ENCODE measurements around the gene IL12B. TPM values are rescaled to one million over a fixed set of nuclear protein-coding genes. Genes with fewer than 3 reads are reported as not detected.
"Not testable (repeated sequence)": the region's sequence is repeated elsewhere in the genome, so short reads cannot be mapped to it uniquely, and the experiment has no call there.

Gene IL12B
- total and polyA plus RNA-seq, 12 donors: not detected

DNA sequence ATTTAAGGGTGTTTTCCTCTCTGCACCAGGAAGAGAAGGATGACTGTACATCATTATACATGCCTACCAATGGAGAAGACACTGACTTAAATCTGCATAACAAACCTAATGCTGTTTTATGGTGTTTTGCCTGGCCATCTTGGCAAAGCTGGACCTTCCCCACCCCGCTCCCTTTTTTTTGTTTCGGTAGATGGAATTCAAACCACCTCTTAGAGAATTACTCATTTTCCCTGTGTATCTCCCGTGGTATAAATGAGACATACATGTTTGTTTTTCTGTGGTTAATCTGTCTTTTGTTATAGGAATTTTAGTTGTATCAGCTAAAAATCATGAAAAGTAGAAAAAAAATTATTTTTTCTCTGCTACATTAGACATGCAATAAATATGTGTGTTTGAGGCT, 28.8 kb downstream of the IL12B start:
- TF ChIP-seq, protein P1, sequence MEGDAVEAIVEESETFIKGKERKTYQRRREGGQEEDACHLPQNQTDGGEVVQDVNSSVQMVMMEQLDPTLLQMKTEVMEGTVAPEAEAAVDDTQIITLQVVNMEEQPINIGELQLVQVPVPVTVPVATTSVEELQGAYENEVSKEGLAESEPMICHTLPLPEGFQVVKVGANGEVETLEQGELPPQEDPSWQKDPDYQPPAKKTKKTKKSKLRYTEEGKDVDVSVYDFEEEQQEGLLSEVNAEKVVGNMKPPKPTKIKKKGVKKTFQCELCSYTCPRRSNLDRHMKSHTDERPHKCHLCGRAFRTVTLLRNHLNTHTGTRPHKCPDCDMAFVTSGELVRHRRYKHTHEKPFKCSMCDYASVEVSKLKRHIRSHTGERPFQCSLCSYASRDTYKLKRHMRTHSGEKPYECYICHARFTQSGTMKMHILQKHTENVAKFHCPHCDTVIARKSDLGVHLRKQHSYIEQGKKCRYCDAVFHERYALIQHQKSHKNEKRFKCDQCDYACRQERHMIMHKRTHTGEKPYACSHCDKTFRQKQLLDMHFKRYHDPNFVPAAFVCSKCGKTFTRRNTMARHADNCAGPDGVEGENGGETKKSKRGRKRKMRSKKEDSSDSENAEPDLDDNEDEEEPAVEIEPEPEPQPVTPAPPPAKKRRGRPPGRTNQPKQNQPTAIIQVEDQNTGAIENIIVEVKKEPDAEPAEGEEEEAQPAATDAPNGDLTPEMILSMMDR (IDR thresholded peaks at IDR 0.05): no peak
- TF ChIP-seq POLR2A (IDR thresholded peaks at IDR 0.05): no peak
- H3K36me3 ChIP-seq (replicated peaks in 1 of 2): no peaks in the 10 kb centered on the region
- H3K27ac ChIP-seq: no peak overlapping the region
- no peaks in the 10 kb centered on the region for H3K9me3 ChIP-seq (replicated peaks in 1 of 3)
- 85 to 97% (median 87%) methylated on average over 3 of the region's 3 CpGs for WGBS, 4 donors
- no peaks in the 10 kb centered on the region for H3K4me1 ChIP-seq (replicated peaks in 1 of 2)
- no peak for DNase-seq
- H3K4me3 ChIP-seq: no peak overlapping the region
- no peaks in the 10 kb centered on the region for H3K27me3 ChIP-seq
- intact Hi-C loops (cut with DNase I): no loop called here

DNA sequence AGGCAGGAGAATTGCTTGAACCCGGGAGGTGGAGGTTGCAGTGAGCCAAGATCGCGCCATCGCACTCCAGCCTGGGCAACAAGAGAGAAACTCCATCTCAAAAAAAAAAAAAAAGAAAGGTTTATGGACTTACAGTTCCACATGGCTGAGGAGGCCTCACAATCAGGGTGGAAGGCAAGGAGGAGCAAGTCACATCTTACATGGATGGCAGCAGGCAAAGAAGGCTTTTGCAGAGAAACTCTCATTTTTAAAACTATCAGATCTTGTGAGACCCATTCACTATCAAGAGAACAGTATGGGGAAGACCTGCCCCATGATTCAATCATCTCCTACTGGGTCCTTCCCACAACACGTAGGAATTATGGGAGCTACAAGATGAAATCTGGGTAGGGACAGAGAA, 33.0 kb downstream of the IL12B start:
- WGBS, 4 donors: 73 to 95% (median 92%) methylated on average over 5 of the region's 5 CpGs
- H3K4me1 ChIP-seq (replicated peaks in 1 of 2); H3K27me3 ChIP-seq; DNase-seq; H3K27ac ChIP-seq; H3K9me3 ChIP-seq (replicated peaks in 1 of 3); intact Hi-C loops (cut with DNase I); H3K4me3 ChIP-seq; H3K36me3 ChIP-seq (replicated peaks in 1 of 2): not testable (repeated sequence)

DNA sequence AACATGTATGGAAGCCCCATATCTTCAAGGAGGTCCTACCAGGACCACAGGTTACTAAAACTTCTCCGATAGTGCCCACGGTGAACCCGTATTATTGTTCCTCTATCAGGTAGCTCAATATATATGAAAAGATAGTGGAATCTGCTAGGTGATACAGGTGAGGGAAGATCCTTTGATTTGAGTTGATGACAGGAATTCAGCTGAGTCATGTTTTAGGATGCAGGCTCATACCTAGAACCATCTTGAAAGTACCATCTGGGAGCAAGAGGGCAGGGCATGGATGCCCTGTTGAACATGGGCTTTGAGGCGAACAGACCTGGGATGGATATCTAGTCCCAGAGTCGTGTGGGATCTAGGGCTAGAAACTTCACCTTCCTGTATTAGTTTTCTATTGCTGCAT, 35.4 kb downstream of the IL12B start:
- intact Hi-C loops (cut with DNase I): no loop called here
- no peak overlapping the region for H3K4me3 ChIP-seq
- H3K9me3 ChIP-seq (replicated peaks in 1 of 3): no peaks in the 10 kb centered on the region
- no peak for DNase-seq
- H3K36me3 ChIP-seq (replicated peaks in 1 of 2): no peaks in the 10 kb centered on the region
- no peak overlapping the region for H3K27ac ChIP-seq
- whole genome bisulfite sequencing, 4 donors: 82 to 96% (median 92%) methylated on average over 5 of the region's 5 CpGs
- H3K27me3 ChIP-seq: no peaks in the 10 kb centered on the region
- H3K4me1 ChIP-seq (replicated peaks in 1 of 2): no peaks in the 10 kb centered on the region
- no peak for TF ChIP-seq POLR2A (IDR thresholded peaks at IDR 0.05)
- TF ChIP-seq, protein P1 (IDR thresholded peaks at IDR 0.05): no peak

DNA sequence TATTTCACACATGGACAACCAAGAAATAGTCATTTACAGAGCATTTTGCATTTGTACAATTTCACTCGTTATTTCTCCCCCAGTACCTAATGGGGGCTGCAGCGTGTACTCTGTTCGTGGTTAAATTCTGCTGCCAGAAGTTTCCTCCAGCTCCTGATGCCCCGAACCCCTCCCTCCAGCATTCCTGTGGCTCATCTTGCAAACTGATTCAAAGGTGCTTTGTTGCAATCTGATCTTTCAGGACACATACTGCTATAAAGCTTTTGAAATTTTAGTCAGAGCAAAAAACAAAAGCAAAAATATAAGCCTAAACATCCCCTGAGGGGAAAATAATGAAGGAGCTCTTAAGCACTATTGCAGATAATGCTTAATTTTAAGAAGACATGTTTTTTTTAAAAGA, 39.5 kb downstream of the IL12B start:
- no peaks in the 10 kb centered on the region for H3K9me3 ChIP-seq (replicated peaks in 1 of 3)
- TF ChIP-seq POLR2A (IDR thresholded peaks at IDR 0.05): no peak
- TF ChIP-seq, protein P1 (IDR thresholded peaks at IDR 0.05): no peak
- intact Hi-C loops (cut with DNase I): no loop called here
- no peak overlapping the region for H3K27ac ChIP-seq
- no peaks in the 10 kb centered on the region for H3K4me1 ChIP-seq (replicated peaks in 1 of 2)
- no peaks in the 10 kb centered on the region for H3K36me3 ChIP-seq (replicated peaks in 1 of 2)
- H3K4me3 ChIP-seq: no peak overlapping the region
- DNase-seq: no peak
- WGBS, 4 donors: 72 to 80% (median 74%) methylated on average over 4 of the region's 4 CpGs
- H3K27me3 ChIP-seq: no peaks in the 10 kb centered on the region

DNA sequence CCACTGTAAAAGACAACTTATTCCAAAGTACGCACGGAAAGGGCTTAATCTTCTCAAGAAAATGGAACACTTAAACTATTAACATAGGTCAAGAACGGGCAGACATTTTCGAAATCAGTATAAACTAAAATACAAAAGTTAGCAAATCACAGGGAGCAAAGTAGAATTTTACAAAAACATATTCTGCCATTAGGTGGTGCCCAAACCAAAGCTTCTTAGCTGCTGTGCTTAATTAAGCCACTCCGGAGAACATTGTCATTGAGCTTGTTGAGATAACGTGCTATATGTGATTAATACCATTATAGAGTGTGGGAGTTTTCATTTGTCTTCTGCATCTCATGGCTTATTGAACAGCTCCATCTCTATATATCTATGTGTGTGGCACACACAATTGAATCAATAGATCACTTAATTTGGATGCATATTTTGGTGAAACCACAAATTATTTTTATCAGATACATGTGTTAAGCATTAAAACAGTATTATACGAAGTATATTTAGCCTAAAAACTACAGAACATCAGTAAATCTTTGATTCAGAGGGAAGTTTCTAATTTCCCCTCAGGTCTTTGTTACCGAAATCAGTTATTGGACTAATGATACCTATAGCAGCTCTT, 43.8 kb downstream of the IL12B start:
- no peak overlapping the region for H3K27ac ChIP-seq
- no peaks in the 10 kb centered on the region for H3K27me3 ChIP-seq
- TF ChIP-seq, protein P1 (IDR thresholded peaks at IDR 0.05): peak; percentile 23 to 51 (median 44)
- TF ChIP-seq POLR2A (IDR thresholded peaks at IDR 0.05): no peak
- no peaks in the 10 kb centered on the region for H3K36me3 ChIP-seq (replicated peaks in 1 of 2)
- DNase-seq: peak in 1 of 7 donors; percentile 7
- no peak overlapping the region for H3K4me3 ChIP-seq
- 47 to 51% (median 48%) methylated on average over 8 of the region's 8 CpGs for WGBS, 4 donors
- intact Hi-C loops (cut with DNase I): no loop called here
- no peaks in the 10 kb centered on the region for H3K4me1 ChIP-seq (replicated peaks in 1 of 2)
- H3K9me3 ChIP-seq (replicated peaks in 1 of 3): no peaks in the 10 kb centered on the region

Measured in adrenal gland (tissue), 12 donors.